Endodermal cell (in vitro differentiated cells): Measurements from ENCODE around the gene CTDP1. TPM values are rescaled to one million over a fixed set of nuclear protein-coding genes. Genes with fewer than 3 reads are reported as not detected.

ENCODE experiments used
- DNase-seq: peaks from one replicate; pipeline ENCODE4 v3.0.0-alpha.2; 2017
- H3K27ac ChIP-seq: 2 replicates; pipeline ENCODE4 v1.5.1; 2013; ENCODE audit warnings: mild to moderate bottlenecking, low read depth, low read length, moderate library complexity
- H3K27me3 ChIP-seq: 2 replicates; pipeline ENCODE4 v1.6.1; 2013; ENCODE audit warnings: mild to moderate bottlenecking, low read length, moderate library complexity; ENCODE audit not compliant: insufficient read depth, control insufficient read depth, poor library complexity, severe bottlenecking
- H3K36me3 ChIP-seq: 2 replicates; pipeline ENCODE4 v1.7.0; 2013; ENCODE audit warnings: mild to moderate bottlenecking, low read length, moderate library complexity; ENCODE audit not compliant: control insufficient read depth, insufficient read depth
- H3K4me1 ChIP-seq: one replicate; pipeline ENCODE4 v1.7.0; 2013; ENCODE audit warnings: low read length; ENCODE audit not compliant: control insufficient read depth, insufficient read depth
- H3K4me3 ChIP-seq: 2 replicates; pipeline ENCODE4 v1.5.1; 2013; ENCODE audit warnings: mild to moderate bottlenecking, low read length, moderate library complexity
- H3K9ac ChIP-seq: 2 replicates; pipeline ENCODE4 v1.6.1; 2013; ENCODE audit warnings: mild to moderate bottlenecking, low read length, moderate library complexity; ENCODE audit not compliant: poor library complexity, severe bottlenecking; ENCODE audit errors: extremely low read depth
- H3K9me3 ChIP-seq: 2 replicates; pipeline ENCODE4 v1.6.1; 2013; ENCODE audit warnings: mild to moderate bottlenecking, low read length, moderate library complexity; ENCODE audit not compliant: control insufficient read depth
- H3K27ac Mint-ChIP-seq: 2 replicates; pipeline ENCODE4 v1.8.0; 2020; ENCODE audit warnings: mixed read lengths
- H3K27me3 Mint-ChIP-seq: 2 replicates; pipeline ENCODE4 v1.8.0; 2021; ENCODE audit warnings: mild to moderate bottlenecking, mixed read lengths; ENCODE audit not compliant: insufficient read depth
- H3K36me3 Mint-ChIP-seq: 2 replicates; pipeline ENCODE4 v1.8.0; 2020; ENCODE audit warnings: low read depth, mixed read lengths
- H3K4me1 Mint-ChIP-seq: 2 replicates; pipeline ENCODE4 v1.8.0; 2020; ENCODE audit warnings: mixed read lengths
- H3K4me3 Mint-ChIP-seq: 2 replicates; pipeline ENCODE4 v1.8.0; 2020; ENCODE audit warnings: mild to moderate bottlenecking, moderate library complexity, mixed read lengths
- H3K9me3 Mint-ChIP-seq: 2 replicates; pipeline ENCODE4 v1.8.0; 2020; ENCODE audit warnings: mild to moderate bottlenecking, mixed read lengths
- WGBS, 2 experiments: methylation state at CpG; one replicate each; pipeline versions ENCODE4 v1.1.5 to v1.1.7; 2013; ENCODE audit warnings: missing lambda C conversion rate in 2 of 2, mixed read lengths in 1 of 2; ENCODE audit not compliant: insufficient coverage in 1 of 2, insufficient read length in 1 of 2; 5-methylcytosine and 5-hydroxymethylcytosine counted together
- total RNA-seq, 2 donors: library from RNA; stranded (reverse); fragmentation: NEBNext Ultra II Directional in 1 of 2; extraction: Animal tissue kit (Norgen Biotek cat#: 25700) in 1 of 2; gene quantifications; 2 replicates in 1 of 2; 3 replicates in 1 of 2; pipeline ENCODE4 v1.2.1, GENCODE V29; 2021
- TF ChIP-seq, protein P1 (sequence below): fragments of 200-600 bp; sonication (generic); conservative IDR thresholded peaks from 2 replicates; pipeline ENCODE4 v1.5.0; 2021; ENCODE audit warnings: antibody characterized with exemption, mild to moderate bottlenecking

Gene CTDP1
- total RNA-seq, 2 donors from 2014 or later = 29.8 to 35.6 TPM

- peaks cover 10% of the 10 kb centered on the region for H3K36me3 ChIP-seq
These were observed 2.9 kb downstream of the CTDP1 start for GRCh38 chr18:79682481-79682880.

GRCh38 chr18:79682894-79683625 lies 3.5 kb downstream of the CTDP1 start:
- H3K36me3 ChIP-seq = peaks cover 10% of the 10 kb centered on the region
- WGBS, 2 experiments = 87 to 94% methylated on average over 11 to 15 of the region's 15 CpGs
- peak; percentile 26 for DNase-seq
- TF ChIP-seq, protein P1, sequence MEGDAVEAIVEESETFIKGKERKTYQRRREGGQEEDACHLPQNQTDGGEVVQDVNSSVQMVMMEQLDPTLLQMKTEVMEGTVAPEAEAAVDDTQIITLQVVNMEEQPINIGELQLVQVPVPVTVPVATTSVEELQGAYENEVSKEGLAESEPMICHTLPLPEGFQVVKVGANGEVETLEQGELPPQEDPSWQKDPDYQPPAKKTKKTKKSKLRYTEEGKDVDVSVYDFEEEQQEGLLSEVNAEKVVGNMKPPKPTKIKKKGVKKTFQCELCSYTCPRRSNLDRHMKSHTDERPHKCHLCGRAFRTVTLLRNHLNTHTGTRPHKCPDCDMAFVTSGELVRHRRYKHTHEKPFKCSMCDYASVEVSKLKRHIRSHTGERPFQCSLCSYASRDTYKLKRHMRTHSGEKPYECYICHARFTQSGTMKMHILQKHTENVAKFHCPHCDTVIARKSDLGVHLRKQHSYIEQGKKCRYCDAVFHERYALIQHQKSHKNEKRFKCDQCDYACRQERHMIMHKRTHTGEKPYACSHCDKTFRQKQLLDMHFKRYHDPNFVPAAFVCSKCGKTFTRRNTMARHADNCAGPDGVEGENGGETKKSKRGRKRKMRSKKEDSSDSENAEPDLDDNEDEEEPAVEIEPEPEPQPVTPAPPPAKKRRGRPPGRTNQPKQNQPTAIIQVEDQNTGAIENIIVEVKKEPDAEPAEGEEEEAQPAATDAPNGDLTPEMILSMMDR = no peak
- no peaks in the 10 kb centered on the region for H3K9me3 ChIP-seq
- H3K4me1 ChIP-seq = peaks cover 26% of the 10 kb centered on the region
- H3K4me3 ChIP-seq = no peak overlapping the region
- Mint-ChIP-seq H3K4me3 (no peak overlapping the region), H3K9me3 (no peaks in the 10 kb centered on the region), H3K36me3 (peaks cover 11% of the 10 kb centered on the region), H3K27me3 (no peaks in the 10 kb centered on the region), H3K27ac (peak overlapping the region; percentile 52), H3K4me1 (peaks cover 48% of the 10 kb centered on the region)
- no peak overlapping the region for H3K27ac ChIP-seq
- H3K9ac ChIP-seq = no peak overlapping the region
- no peaks in the 10 kb centered on the region for H3K27me3 ChIP-seq

More at GRCh38 chr18:79682481-79682880, 2.9 kb downstream of the CTDP1 start:
- H3K4me1 Mint-ChIP-seq = peaks cover 54% of the 10 kb centered on the region
- DNase-seq = peak; percentile 23
- H3K36me3 Mint-ChIP-seq = peaks cover 12% of the 10 kb centered on the region
- Histone ChIP-seq H3K4me3 (no peak overlapping the region), H3K4me1 (peaks cover 26% of the 10 kb centered on the region), H3K27me3 (no peaks in the 10 kb centered on the region), H3K9ac (no peak overlapping the region), H3K9me3 (no peaks in the 10 kb centered on the region), H3K27ac (no peak overlapping the region)
- no peaks in the 10 kb centered on the region for H3K9me3 Mint-ChIP-seq
- WGBS, 2 experiments = 84 to 91% methylated on average over 7 to 11 of the region's 11 CpGs
- peak overlapping the region; percentile 39 for H3K27ac Mint-ChIP-seq
- no peak overlapping the region for H3K4me3 Mint-ChIP-seq
- no peaks in the 10 kb centered on the region for H3K27me3 Mint-ChIP-seq
- TF ChIP-seq, protein P1 = no peak

GRCh38 chr18:79683626-79684282 lies 4.2 kb downstream of the CTDP1 start:
- Histone ChIP-seq H3K4me1 (peaks cover 24% of the 10 kb centered on the region), H3K9ac (no peak overlapping the region), H3K36me3 (peaks cover 10% of the 10 kb centered on the region), H3K27ac (no peak overlapping the region), H3K9me3 (no peaks in the 10 kb centered on the region), H3K4me3 (no peak overlapping the region), H3K27me3 (no peaks in the 10 kb centered on the region)
- no peaks in the 10 kb centered on the region for H3K9me3 Mint-ChIP-seq
- H3K4me1 Mint-ChIP-seq = peaks cover 41% of the 10 kb centered on the region
- peaks cover 11% of the 10 kb centered on the region for H3K36me3 Mint-ChIP-seq
- H3K27me3 Mint-ChIP-seq = no peaks in the 10 kb centered on the region
- TF ChIP-seq, protein P1 = no peak
- DNase-seq = peak; percentile 38
- peak overlapping the region; percentile 52 for H3K27ac Mint-ChIP-seq
- H3K4me3 Mint-ChIP-seq = no peak overlapping the region
- 88 to 92% methylated on average over 14 to 21 of the region's 21 CpGs for WGBS, 2 experiments
